ENCODE results near the gene CEP41.
"Not testable (repeated sequence)": the region's sequence is repeated elsewhere in the genome, so short reads cannot be mapped to it uniquely, and the experiment has no call there.

DNA sequence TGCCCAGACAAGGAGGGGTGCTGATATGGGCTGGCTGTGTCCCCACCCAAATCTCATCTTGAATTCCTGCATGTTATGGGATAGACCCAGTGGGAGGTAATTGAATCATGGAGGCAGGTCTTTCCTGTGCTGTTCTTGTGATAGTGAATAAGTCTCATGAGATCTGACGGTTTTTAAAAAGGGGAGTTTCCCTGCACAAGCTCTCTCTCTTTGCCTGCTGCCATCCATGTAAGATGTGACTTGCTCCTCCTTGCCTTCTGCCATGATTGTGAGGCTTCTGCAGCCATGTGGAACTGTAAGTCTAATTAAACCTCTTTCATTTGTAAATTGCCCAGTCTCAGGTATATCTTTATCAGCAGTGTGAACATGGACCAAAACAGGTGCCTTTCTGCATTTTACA is 64.4 kb downstream of the CEP41 start:
- not testable (repeated sequence) for TF ChIP-seq EZH2phosphoT487 (IDR thresholded peaks at IDR 0.05)
- TF ChIP-seq, protein P1, sequence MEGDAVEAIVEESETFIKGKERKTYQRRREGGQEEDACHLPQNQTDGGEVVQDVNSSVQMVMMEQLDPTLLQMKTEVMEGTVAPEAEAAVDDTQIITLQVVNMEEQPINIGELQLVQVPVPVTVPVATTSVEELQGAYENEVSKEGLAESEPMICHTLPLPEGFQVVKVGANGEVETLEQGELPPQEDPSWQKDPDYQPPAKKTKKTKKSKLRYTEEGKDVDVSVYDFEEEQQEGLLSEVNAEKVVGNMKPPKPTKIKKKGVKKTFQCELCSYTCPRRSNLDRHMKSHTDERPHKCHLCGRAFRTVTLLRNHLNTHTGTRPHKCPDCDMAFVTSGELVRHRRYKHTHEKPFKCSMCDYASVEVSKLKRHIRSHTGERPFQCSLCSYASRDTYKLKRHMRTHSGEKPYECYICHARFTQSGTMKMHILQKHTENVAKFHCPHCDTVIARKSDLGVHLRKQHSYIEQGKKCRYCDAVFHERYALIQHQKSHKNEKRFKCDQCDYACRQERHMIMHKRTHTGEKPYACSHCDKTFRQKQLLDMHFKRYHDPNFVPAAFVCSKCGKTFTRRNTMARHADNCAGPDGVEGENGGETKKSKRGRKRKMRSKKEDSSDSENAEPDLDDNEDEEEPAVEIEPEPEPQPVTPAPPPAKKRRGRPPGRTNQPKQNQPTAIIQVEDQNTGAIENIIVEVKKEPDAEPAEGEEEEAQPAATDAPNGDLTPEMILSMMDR (IDR thresholded peaks at IDR 0.05), result not testable (repeated sequence)
